Body of pancreas (tissue), 4 donors: Measurements from ENCODE around the gene ZBTB18.

Source experiments
- POLR2A ChIP-seq, 3 donors: fragments of 450-650 bp; IDR thresholded peaks; one replicate each; pipeline ENCODE4 v1.6.1; 2016; ENCODE audit warnings: antibody characterized with exemption in 3 of 3, mild to moderate bottlenecking in 2 of 3
- TF ChIP-seq, protein P1 (sequence below), 7 experiments: fragments of 450-650 bp in 4 of 7; fragments of 200-600 bp in 3 of 7; sonication (generic) in 3 of 7; IDR thresholded peaks; one replicate each; pipeline ENCODE4 v1.5.1; 2016 to 2019; ENCODE audit warnings: antibody characterized with exemption in 7 of 7

DNA sequence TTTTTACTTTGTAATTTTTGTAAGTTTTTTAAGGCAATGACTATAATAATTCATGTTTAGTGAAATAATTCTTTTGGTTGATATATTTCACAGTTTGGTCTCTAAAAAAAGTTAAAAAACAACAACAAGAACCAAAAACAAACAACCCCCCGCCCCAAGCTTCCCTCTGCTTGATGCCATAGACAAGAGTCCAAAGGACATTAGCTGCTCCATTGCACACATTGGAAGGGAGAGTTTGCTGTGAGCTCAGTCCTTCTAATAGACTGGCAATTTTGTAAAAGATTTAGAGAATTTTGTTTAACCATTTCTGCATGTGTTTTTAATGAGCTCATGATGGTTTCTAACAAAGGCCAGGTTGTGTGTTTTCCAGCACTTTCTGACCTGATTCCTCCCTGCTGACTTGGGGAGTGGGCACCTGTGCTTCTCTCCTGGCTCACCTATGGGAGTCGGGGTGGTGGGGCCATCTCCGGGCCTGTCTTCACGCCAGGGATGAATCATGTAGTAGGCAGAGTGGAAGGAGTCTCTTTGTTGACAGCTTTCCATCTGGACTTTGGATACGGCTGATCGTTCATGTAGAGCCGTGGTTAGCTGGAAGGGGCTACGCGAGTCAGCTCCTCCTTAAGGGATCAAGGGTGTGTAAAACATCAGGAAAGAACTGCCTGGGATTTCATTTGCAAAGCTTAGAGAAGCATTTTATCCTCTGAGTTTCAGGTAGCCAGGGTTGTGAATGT lies 14.1 kb downstream of the ZBTB18 start:
- TF ChIP-seq, protein P1, sequence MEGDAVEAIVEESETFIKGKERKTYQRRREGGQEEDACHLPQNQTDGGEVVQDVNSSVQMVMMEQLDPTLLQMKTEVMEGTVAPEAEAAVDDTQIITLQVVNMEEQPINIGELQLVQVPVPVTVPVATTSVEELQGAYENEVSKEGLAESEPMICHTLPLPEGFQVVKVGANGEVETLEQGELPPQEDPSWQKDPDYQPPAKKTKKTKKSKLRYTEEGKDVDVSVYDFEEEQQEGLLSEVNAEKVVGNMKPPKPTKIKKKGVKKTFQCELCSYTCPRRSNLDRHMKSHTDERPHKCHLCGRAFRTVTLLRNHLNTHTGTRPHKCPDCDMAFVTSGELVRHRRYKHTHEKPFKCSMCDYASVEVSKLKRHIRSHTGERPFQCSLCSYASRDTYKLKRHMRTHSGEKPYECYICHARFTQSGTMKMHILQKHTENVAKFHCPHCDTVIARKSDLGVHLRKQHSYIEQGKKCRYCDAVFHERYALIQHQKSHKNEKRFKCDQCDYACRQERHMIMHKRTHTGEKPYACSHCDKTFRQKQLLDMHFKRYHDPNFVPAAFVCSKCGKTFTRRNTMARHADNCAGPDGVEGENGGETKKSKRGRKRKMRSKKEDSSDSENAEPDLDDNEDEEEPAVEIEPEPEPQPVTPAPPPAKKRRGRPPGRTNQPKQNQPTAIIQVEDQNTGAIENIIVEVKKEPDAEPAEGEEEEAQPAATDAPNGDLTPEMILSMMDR (IDR thresholded peaks at IDR 0.05), result no peak
- TF ChIP-seq POLR2A (IDR thresholded peaks at IDR 0.05), result no peak
